Common myeloid progenitor, CD34-positive (primary cell): ENCODE results near the gene CRISPLD2.
"Not testable (repeated sequence)": the region's sequence is repeated elsewhere in the genome, so short reads cannot be mapped to it uniquely, and the experiment has no call there.

Experiments used
- CTCF ChIA-PET: fragments of 350-600 bp; sonication (Branson Sonifier 250); formaldehyde crosslinking; loops from one replicate; lab custom pipeline; 2021; ENCODE audit warnings: antibody characterized with exemption; lab: Charles Lee
- POLR2A ChIA-PET: fragments of 350-600 bp; sonication (Branson Sonifier 250); formaldehyde crosslinking; loops from one replicate; lab custom pipeline; 2021; ENCODE audit warnings: antibody characterized with exemption; lab: Charles Lee
- DNase-seq, 3 donors: peaks; one replicate each; pipeline versions ENCODE4 v3.0.0 to v3.0.0-alpha.2; 2013
- H3K27ac ChIP-seq, 2 experiments: 1 replicate in 1 of 2; 2 replicates in 1 of 2; pipeline ENCODE4 v1.7.0; 2013; ENCODE audit warnings: inconsistent platforms in 2 of 2, low read length in 2 of 2, mild to moderate bottlenecking in 2 of 2, low read depth in 1 of 2, moderate library complexity in 1 of 2; ENCODE audit not compliant: severe bottlenecking in 2 of 2, insufficient read depth in 1 of 2, poor library complexity in 1 of 2
- H3K27me3 ChIP-seq, 5 experiments: replicated peaks in 2 of 5; 1 replicate in 3 of 5; 2 replicates in 2 of 5; pipeline versions ENCODE4 v1.6.1 to v1.7.0; 2013; ENCODE audit warnings: low read length in 4 of 5, mild to moderate bottlenecking in 2 of 5, moderate library complexity in 2 of 5, inconsistent platforms in 1 of 5; ENCODE audit not compliant: insufficient read depth in 5 of 5, control insufficient read depth in 4 of 5
- H3K36me3 ChIP-seq, 4 experiments: 1 replicate in 2 of 4; 2 replicates in 2 of 4; pipeline versions ENCODE4 v1.6.1 to v1.7.0; 2013; ENCODE audit warnings: low read length in 3 of 4, control low read depth in 1 of 4, mild to moderate bottlenecking in 1 of 4; ENCODE audit not compliant: control insufficient read depth in 4 of 4, insufficient read depth in 4 of 4
- H3K4me1 ChIP-seq, 4 experiments: 1 replicate in 3 of 4; 2 replicates in 1 of 4; pipeline versions ENCODE4 v1.6.1 to v1.7.1; 2013; ENCODE audit warnings: low read length in 3 of 4, mild to moderate bottlenecking in 3 of 4, control low read depth in 1 of 4, inconsistent platforms in 1 of 4, moderate library complexity in 1 of 4; ENCODE audit not compliant: control insufficient read depth in 4 of 4, insufficient read depth in 4 of 4; ENCODE audit errors: control extremely low read depth in 1 of 4
- H3K4me3 ChIP-seq, 7 experiments: 1 replicate in 4 of 7; 2 replicates in 3 of 7; pipeline versions ENCODE4 v1.5.1 to v1.7.0; 2013; ENCODE audit warnings: mild to moderate bottlenecking in 7 of 7, low read length in 6 of 7, moderate library complexity in 6 of 7, inconsistent platforms in 2 of 7, low read depth in 2 of 7, control low read depth in 1 of 7; ENCODE audit not compliant: insufficient read depth in 4 of 7, control insufficient read depth in 1 of 7; ENCODE audit errors: extremely low read depth in 1 of 7
- H3K9me3 ChIP-seq, 5 experiments: 1 replicate in 4 of 5; 2 replicates in 1 of 5; pipeline versions ENCODE4 v1.6.1 to v1.7.1; 2013; ENCODE audit warnings: low read length in 4 of 5, mild to moderate bottlenecking in 2 of 5, inconsistent platforms in 1 of 5, low read depth in 1 of 5, moderate library complexity in 1 of 5; ENCODE audit not compliant: control insufficient read depth in 4 of 5, insufficient read depth in 2 of 5; ENCODE audit errors: control extremely low read depth in 1 of 5
- WGBS: methylation state at CpG from one replicate; pipeline ENCODE4 v1.1.5; 2013; ENCODE audit not compliant: insufficient coverage; 5-methylcytosine and 5-hydroxymethylcytosine counted together

CRISPLD2 gene

DNA sequence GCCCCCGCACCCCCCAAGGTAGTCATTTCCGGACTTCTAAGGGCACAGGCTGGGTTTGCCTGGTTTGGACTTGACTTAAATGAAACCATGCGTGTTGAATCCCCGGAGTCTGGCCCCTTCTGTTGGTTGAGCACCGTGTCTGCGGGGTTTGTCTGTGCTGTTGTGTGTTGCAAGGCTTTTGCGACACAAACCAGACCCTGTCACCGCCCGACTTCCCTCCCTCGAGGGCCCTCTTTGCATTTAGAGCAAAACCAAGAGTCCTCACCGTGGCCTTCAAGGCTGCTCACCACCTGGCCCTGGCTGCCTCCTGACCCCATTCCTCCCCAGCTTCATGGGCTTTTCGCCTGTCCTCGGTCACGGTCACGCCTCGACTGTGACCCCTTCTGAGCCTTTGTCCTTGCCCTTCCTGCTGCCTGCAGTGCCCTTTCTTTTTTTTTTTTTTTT lies 7.4 kb downstream of the CRISPLD2 start:
- Histone ChIP-seq H3K9me3 (no peaks in the 10 kb centered on the region), H3K4me3 (no peak overlapping the region), H3K4me1 (no peaks in the 10 kb centered on the region), H3K27me3 (peaks cover 0 to 18% (median 11%) of the 10 kb centered on the region in 5 experiments), H3K36me3 (no peaks in the 10 kb centered on the region), H3K27ac (no peak overlapping the region)
- WGBS = 94% methylated on average over 15 of the region's 16 CpGs
- ChIA-PET CTCF (interaction anchor here (1.0 to 1.4 kb wide), 2 partner anchors 34 to 126 kb away, joined by 3 read pairs; no protein-coding TSS in a partner anchor), POLR2A (no interaction called here)
- DNase-seq = no peak

DNA sequence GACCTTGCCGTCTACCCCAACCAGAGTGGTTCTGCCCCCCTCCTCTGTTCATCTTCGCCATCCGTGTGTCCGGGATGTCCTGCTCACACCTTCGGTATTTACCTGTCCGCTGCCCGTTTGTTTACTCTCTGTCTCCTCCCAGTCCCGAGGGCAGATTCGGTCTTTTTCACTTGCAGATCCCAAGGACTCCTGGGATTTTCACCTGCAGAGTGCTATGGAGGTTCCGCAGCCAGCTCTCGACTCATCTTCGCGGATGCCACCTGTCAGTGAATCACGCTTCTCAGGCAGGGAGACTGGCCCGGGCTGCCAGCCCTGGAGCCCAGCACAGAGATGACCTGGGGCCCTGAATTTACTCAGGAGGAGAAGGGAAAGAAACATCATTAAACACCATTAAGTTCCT lies 8.1 kb downstream of the CRISPLD2 start:
- WGBS = 94% methylated on average over 15 of the region's 15 CpGs
- H3K36me3 ChIP-seq = no peaks in the 10 kb centered on the region
- H3K4me1 ChIP-seq = no peaks in the 10 kb centered on the region
- H3K27ac ChIP-seq = no peak overlapping the region
- DNase-seq = no peak
- no peak overlapping the region for H3K4me3 ChIP-seq
- no peaks in the 10 kb centered on the region for H3K9me3 ChIP-seq
- peaks cover 0 to 16% (median 8%) of the 10 kb centered on the region in 5 experiments for H3K27me3 ChIP-seq
- ChIA-PET CTCF (interaction anchor here (1.0 kb wide), 1 partner anchor 33 kb away, joined by 3 read pairs; no protein-coding TSS in a partner anchor), POLR2A (no interaction called here)

DNA sequence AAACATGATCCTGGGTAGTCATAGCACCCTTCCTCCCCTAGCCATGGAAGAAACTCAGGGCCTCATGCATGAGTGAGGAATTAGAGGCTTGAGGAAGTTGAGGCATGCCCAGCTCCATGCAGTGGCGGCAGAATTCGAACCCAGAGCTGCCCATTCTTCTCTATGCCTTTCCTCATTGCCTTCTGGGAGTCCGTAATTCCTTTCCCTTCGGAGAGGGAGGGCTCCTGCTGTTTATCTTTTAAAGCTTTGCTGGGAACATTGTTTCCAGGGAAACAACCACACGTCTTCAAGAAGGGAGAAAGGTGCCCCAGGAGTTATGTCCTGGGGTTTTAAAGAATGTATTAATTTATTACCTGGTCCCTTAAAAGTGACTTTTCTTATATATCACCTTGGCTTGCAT lies 8.5 kb downstream of the CRISPLD2 start:
- H3K27ac ChIP-seq = no peak overlapping the region
- H3K27me3 ChIP-seq = peaks cover 0 to 16% (median 10%) of the 10 kb centered on the region in 5 experiments
- DNase-seq = no peak
- H3K36me3 ChIP-seq = no peaks in the 10 kb centered on the region
- WGBS = 100% methylated on average over 4 of the region's 5 CpGs
- H3K9me3 ChIP-seq = no peaks in the 10 kb centered on the region
- no peak overlapping the region for H3K4me3 ChIP-seq
- ChIA-PET POLR2A (no interaction called here), CTCF (interaction anchor here (1.0 to 1.2 kb wide), 2 partner anchors 32 to 124 kb away, joined by 3 read pairs; no protein-coding TSS in a partner anchor)
- H3K4me1 ChIP-seq = no peaks in the 10 kb centered on the region

DNA sequence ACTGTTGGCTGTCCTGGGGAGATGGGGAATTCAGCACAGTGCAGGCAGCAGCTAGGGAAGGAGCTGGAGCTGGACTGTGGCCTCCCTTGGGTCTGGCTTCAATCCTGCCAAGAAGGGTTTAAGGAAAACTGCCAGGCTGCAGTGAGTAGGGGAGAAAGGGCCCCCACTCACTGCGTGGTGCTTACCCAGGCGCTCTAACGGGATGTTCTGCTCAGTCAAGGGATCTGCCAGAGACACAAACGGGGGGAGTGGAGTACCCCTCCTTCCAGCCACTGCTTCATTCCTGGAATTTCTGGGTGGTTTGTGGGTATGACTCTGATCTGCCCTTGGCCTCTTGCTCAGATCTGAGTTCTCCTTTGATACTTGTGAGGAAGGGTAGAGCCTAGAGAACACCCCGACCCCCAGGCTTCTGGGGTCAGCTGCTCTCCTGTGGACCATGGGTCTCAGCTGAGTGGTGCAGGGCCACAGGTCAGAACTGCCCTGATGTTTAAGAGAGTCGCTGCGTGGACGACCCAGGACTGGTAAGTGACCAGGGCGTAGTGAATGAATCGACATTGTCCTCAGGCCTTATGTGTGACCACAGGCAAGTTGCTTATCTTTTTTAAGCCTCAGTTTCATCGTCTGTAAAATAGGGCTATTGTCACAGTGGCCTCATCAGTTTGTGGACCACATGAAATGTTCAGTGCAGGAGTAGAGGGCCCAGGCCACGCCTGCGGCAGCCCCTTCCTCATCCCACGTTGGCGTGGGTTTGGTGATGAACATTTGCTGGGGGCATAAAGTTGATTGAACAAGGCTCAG lies 9.6 kb downstream of the CRISPLD2 start:
- POLR2A ChIA-PET = interaction anchor here (0.6 kb wide), 1 partner anchor 29 kb away, joined by 4 read pairs; no protein-coding TSS in a partner anchor
- Histone ChIP-seq H3K36me3 (no peaks in the 10 kb centered on the region), H3K4me1 (no peaks in the 10 kb centered on the region), H3K27me3 (peaks cover 0 to 14% (median 9%) of the 10 kb centered on the region in 5 experiments), H3K4me3 (no peak overlapping the region), H3K27ac (no peak overlapping the region), H3K9me3 (no peaks in the 10 kb centered on the region)
- WGBS = 74% methylated on average over 14 of the region's 15 CpGs
- DNase-seq = no peak
- CTCF ChIA-PET = interaction anchor here (0.6 to 1.2 kb wide), 2 partner anchors 123 to 186 kb away, joined by 3 to 4 read pairs; no protein-coding TSS in a partner anchor

DNA sequence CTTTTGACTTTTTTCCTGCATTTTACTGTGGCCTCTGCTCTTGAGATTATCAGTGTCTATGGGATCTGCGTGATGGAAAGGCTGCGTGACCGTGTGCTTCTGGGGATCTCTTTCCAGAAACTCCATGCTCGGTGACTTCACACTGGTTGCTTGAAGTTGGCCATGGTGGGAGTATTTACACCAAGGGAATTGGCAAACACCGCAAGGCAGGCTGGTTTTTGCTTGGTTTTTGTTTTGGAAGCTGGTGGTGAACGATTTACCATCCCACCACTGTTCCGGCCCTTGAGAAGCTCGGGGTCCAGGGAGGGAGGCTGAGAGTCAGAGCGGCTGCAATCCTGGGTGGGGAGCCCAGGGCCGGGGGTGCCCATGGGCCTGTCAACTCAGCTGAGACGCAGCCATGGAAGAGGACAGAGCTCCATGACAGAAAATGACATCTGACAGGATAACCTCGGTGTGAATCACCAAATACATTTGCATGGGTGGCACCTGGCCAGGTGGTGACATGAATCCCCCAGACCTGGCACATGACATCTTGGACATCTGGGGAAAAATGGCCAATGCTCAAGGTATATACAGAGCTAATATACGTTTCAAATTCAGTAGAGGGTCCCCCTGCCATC lies 11.1 kb downstream of the CRISPLD2 start:
- no peaks in the 10 kb centered on the region for H3K36me3 ChIP-seq
- POLR2A ChIA-PET = no interaction called here
- no peak overlapping the region for H3K27ac ChIP-seq
- no peaks in the 10 kb centered on the region for H3K4me1 ChIP-seq
- 93% methylated on average over 11 of the region's 13 CpGs for WGBS
- no peaks in the 10 kb centered on the region for H3K9me3 ChIP-seq
- peaks cover 0 to 18% (median 8%) of the 10 kb centered on the region in 5 experiments for H3K27me3 ChIP-seq
- CTCF ChIA-PET = no interaction called here
- no peak overlapping the region for H3K4me3 ChIP-seq
- no peak for DNase-seq

DNA sequence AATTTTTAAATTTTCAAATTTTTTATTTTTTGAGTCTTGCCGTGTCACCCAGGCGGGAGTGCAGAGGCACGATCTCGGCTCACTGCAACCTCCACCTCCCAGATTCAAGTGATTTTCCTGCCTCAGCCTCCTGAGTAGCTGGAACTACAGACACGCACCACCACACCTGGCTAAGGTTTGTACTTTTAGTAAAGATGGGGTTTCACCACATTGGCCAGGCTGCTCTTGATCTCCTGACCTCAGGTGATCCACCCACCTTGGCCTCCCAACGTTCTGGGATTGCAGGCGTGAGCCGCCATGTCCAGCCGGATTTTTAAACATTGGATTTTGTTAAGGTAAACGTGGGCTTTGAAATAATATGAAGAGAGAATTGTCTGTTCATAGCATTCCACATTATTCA lies 11.9 kb downstream of the CRISPLD2 start:
- H3K4me3 ChIP-seq, H3K4me1 ChIP-seq, H3K27ac ChIP-seq, H3K36me3 ChIP-seq, CTCF ChIA-PET, H3K9me3 ChIP-seq, DNase-seq, POLR2A ChIA-PET: not testable (repeated sequence)
- 96% methylated on average over 4 of the region's 10 CpGs for WGBS
- peaks cover 0 to 25% (median 15%) of the 10 kb centered on the region in 5 experiments for H3K27me3 ChIP-seq
